GM18861 (cell line): Measurements from ENCODE around the gene HPSE2.
"Not testable (repeated sequence)": the region's sequence is repeated elsewhere in the genome, so short reads cannot be mapped to it uniquely, and the experiment has no call there.

ENCODE experiments used
- ATAC-seq: cut with Tn5 transposase; IDR thresholded peaks from one replicate; pipeline ENCODE4 v1.9.1; 2021; ENCODE audit not compliant: unreplicated experiment

The HPSE2 gene

GRCh38 chr10:98517672-98518071, 718.0 kb downstream of the HPSE2 start:
- no peak for ATAC-seq

DNA sequence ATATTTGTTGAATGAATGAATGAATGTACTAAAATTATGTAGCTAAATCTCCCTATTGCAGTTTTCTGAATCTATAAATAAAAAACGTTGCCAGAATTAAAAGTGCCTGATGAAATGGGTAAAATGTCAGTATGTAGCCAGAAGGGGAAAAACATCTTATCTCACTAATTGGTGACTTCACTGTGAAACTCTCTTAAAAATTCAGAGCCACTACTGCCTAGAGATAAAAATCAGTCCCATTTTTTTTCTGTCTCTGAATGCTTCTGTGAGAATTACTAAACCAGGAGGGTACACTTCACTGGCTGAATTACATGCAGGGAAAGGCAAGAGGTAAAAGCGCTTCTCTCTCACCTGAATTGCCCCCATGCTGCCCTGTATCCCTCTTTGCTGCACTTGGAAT, 719.3 kb downstream of the HPSE2 start:
- ATAC-seq: no peak

DNA sequence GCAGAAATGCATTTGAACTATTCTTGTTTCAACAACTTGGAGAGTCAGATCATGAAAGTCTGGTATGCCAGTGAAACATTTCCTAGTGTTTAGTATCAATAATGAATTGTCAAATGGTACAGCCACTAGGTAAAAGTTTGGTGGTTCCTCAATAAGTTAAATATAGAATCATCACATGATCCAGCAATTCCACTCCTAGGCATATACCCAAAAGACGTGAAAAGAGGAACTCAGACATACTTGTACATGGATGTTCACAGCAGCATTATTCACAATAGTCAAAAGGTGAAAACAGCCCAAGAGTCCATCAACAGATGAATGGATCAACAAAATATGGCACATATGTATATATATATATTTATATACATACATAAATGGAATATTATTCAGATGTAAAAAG, 721.9 kb downstream of the HPSE2 start:
- ATAC-seq: no peak

- ATAC-seq: no peak
These were observed 723.8 kb downstream of the HPSE2 start for GRCh38 chr10:98511876-98512275.

GRCh38 chr10:98510412-98510995, 725.1 kb downstream of the HPSE2 start:
- ATAC-seq: no peak

DNA sequence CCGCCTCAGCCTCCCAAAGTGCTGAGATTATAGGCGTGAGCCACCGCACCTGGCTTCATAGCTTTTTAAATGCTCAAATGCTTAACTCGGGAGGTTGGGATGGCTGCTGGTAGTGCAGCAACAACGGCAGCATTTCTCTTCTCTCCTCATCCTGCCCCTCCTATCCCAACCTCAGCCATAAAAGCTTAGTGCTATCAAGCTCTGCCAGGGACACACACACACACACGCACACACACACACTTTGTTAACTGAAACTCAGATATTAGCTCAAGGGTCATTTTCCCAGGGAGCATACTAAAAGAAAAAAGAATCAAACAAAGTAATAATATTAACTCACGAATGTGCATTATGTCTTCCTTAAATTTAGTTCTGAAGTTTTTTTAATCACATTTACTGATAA, 725.9 kb downstream of the HPSE2 start:
- no peak for ATAC-seq

DNA sequence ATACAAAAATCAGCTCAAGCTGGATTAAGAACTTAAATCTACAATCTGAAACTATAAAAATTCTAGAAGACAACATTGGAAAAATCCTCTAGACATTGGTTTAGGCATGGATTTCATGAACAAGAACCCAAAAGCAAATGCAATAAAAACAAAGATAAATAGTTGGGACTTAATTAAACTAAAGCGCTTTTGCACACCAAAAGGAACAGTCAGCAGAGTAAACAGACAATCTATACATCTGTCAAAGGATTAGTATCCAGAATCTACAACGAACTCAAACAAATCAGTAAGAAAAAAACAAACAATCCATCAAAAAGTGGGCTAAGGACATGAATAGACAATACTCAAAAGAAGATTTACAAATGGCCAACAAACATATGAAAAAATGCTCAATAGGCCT, 733.1 kb downstream of the HPSE2 start:
- not testable (repeated sequence) for ATAC-seq

DNA sequence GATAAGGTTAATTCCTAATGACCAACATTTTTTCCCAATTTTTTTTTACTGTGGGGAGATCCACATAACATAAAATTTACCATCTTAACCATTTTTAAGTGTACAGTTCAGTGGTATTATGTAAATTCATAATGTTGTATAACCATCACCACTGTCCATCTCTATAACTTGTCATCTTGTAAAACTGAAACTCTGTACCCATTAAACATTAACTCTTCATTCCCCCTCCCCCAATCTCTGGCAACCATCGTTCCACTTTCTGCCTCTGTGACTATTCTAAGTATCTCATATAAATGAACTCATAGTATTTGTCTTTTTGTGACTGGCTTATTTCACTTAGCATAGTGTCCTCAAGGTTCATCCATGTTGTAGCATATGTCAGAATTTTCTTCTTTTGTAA, 742.9 kb downstream of the HPSE2 start:
- peak; percentile 81 for ATAC-seq

GRCh38 chr10:98489561-98490481, 745.8 kb downstream of the HPSE2 start:
- no peak for ATAC-seq

GRCh38 chr10:98488669-98489430, 746.8 kb downstream of the HPSE2 start:
- no peak for ATAC-seq

DNA sequence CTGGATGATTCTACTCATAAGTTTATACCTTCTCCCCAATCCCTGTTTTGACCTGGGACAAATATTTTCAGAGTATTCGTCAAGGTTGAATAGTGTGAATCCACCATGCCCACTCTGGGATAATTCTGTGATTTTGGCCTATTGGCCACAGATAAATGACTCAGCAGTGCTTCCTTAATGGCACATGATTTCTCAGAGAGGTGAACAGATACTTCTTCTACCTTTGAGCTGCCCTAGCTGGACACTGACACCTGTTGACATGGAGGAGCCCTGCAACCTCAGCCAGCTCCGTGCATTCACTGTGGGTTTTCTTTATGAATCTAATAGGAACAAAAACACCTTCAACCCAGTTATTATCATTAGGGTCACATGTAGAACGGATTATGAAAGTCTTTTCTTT, 748.0 kb downstream of the HPSE2 start:
- ATAC-seq: no peak

GRCh38 chr10:98486421-98486820, 749.2 kb downstream of the HPSE2 start:
- ATAC-seq: no peak

GRCh38 chr10:98485959-98486358, 749.7 kb downstream of the HPSE2 start:
- ATAC-seq: no peak

DNA sequence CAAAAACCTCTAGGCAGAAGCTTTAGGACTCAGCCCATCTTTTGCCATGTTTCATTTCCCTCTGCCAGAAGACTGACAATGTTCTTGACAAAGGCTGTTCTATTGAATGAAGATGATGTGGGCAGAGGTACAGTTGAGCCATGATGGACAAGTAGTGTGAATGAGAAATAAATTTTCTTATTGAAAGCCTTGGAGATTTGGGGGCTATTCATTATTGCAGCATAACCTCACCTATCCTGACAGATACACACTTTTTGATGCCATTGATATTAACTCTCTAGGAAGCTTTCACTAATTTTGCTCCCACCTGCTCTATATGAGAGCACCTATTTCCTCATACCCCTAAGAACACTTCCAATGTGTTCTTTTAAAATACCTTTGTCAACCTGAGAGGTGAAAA, 752.0 kb downstream of the HPSE2 start:
- ATAC-seq: no peak

GRCh38 chr10:98482096-98482495, 753.6 kb downstream of the HPSE2 start:
- no peak for ATAC-seq

DNA sequence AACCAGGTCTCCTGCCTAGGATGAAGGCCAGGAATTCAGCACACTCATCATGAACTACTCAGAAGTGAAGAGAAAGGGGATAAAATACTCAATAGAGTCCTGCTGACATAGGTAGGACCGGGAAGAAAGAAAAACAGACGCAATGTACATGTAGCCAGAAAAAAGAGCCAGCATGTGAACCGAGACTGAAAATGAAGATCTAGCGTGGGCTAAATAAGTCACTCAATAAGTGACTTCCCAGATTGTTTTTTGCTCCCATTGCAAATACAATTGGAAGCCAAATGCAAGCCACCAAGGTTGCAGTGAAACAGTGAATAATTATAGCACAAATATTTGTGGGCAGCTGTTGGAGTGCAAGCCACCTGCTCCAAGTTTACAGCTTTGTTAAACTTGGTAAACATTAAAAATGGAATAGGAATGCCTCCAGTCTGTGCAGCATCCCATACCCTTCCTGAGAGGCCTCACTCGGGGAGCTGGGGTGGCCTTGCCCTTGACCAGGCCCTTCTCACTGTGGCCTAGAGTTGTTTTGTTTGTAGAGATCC, 754.2 kb downstream of the HPSE2 start:
- ATAC-seq: no peak

- ATAC-seq: no peak
These were observed 757.0 kb downstream of the HPSE2 start for GRCh38 chr10:98478430-98479222.

GRCh38 chr10:98477861-98478260, 757.8 kb downstream of the HPSE2 start:
- no peak for ATAC-seq

DNA sequence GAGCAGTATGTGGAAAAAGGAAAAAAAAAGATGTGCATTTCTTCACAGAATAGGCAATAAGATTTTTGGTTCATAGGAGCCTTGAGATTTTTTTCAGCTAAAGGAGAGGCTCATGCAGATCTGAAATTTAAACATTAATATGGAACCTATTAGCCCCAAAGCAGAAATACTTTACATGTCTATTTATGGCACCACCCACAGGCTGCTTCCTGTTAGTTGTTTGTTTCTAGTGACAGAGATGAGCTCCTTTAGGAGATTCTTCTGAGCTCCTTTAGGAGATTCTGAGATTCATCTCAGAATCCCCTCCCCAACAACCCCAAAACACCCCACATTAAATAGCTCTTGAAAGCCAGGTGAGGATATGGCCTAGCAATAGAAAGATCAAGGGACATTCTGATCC, 761.0 kb downstream of the HPSE2 start:
- peak; percentile 58 for ATAC-seq

GRCh38 chr10:98472196-98472595, 763.5 kb downstream of the HPSE2 start:
- ATAC-seq: no peak

DNA sequence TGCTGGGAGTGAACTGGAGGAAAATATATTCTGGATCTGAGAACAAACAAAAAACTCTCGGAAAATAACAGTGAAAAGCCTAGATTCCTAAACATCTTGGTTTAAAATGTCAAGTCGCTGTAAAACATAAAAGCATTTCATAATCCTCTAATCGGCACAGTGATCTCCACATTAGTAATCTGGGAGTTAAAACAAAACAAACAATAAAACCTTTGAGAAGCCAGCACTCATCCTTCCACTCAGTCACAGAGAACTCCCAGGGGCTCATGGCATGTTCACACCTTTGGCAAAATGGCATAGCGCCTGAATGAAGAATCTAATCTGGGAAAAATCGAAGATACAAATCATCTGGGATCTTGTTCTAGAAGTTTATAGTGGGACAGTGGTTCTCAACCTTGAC, 764.8 kb downstream of the HPSE2 start:
- ATAC-seq: no peak
